Activated CD4-positive, alpha-beta T cell treated with anti-CD3 and anti-CD28 coated beads, Interleukin-2, Interleukin-6, amounts not matched to agents 100 ng/mL and 50 ng/mL, durations not matched to agents 16 hours and 8 hours (primary cell): ENCODE measurements around the gene SIAH1.
"Not testable (repeated sequence)": the region's sequence is repeated elsewhere in the genome, so short reads cannot be mapped to it uniquely, and the experiment has no call there.

Source experiments
- DNase-seq: peaks from one replicate; pipeline ENCODE4 v3.0.0-alpha.2; 2020

The SIAH1 gene, protein sequence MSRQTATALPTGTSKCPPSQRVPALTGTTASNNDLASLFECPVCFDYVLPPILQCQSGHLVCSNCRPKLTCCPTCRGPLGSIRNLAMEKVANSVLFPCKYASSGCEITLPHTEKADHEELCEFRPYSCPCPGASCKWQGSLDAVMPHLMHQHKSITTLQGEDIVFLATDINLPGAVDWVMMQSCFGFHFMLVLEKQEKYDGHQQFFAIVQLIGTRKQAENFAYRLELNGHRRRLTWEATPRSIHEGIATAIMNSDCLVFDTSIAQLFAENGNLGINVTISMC

GRCh38 chr16:48385253-48386150 lies at the start of gene SIAH1:
TSS of gene SIAH1 (minus strand) at chr16:48385413. CDS start at chr16:48362428, 22,985 bp downstream.
- peak; percentile 89 for DNase-seq

DNA sequence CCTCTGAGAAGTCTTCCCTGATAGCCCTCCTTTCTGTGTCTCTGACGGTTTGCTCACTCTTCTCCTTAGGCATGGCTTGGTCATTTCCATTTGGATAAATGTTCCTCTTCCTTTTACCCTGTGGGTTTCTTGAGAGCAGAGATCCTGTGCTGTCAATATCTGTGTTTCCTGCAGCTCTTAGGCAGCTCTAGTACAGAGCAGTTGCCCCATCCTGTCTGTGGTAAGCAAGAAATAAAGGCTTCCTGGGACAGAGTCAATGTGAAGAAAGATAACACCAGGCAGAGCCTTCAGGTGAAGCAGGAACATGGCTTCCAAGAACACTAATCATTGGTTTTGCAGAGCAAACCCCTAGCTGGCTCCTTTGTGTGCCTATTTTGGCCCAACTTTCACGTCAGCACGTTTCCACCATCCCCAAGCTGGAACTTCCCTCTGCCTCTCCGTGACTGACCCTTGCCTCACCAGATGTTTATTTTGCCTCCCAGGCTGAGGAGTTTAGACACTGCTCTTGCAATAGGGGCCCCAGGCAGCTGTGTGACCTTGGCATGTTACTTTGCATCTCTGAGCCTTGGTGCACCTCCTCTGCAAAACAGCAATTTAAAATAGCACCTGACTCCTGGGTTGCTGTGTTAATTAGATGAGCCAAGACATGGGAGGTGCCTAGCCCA lies 49.6 kb upstream of the SIAH1 start:
- no peak for DNase-seq

- no peak for DNase-seq
Measured at GRCh38 chr16:48433850-48434530, 48.8 kb upstream of the SIAH1 start.

GRCh38 chr16:48433116-48433849 lies 48.1 kb upstream of the SIAH1 start:
- no peak for DNase-seq

- DNase-seq = no peak
Measured at GRCh38 chr16:48432136-48432535, 46.9 kb upstream of the SIAH1 start.

- DNase-seq = no peak
Measured at GRCh38 chr16:48430890-48431289, 45.7 kb upstream of the SIAH1 start.

DNA sequence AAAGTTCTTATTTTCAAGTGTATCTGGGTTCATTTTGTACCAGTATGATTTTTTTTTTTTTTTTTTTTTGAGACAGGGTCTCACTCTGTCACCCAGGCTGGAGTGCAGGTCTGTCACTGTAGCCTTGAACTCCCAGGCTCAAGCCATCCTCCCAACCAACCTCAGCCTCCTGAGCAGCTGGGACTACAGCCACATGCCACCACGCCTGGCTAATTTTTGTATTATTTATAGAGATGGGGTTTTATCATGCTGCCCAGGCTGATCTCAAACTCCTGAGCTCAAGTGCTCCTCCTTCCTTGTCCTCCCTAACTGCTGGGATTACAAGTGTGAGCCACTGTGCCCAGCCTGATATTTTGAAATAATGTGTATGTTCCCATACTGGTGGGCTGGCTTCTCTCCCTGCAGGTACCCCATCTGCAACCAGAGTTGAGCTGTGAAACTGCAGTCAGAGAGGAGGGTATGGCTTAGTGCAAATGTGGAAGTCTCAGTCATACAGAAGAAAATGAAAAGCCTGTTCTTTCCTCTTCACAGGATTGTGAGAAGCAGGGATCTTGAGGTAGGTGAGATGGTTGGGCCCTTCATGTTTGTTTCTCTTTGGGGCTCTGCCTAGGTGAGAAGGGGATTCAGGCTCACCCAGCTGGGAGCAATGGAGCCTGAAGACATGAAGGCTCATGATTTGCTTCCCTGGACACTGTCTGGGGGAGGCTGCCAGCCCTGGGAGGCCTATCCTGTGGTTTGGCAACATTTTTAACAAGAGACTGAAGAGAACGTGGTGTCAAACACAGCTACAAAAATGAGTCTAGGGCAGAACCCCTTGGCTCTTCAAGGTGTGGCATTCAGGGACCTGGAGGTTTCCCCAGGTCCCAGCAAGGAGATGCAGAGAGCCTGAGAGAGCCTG lies 41.3 kb upstream of the SIAH1 start:
- no peak for DNase-seq

- no peak for DNase-seq
Measured at GRCh38 chr16:48422537-48422936, 37.3 kb upstream of the SIAH1 start.

- DNase-seq = no peak
Measured at GRCh38 chr16:48421741-48422140, 36.5 kb upstream of the SIAH1 start.

GRCh38 chr16:48420437-48420836 lies 35.2 kb upstream of the SIAH1 start:
- DNase-seq = no peak

DNA sequence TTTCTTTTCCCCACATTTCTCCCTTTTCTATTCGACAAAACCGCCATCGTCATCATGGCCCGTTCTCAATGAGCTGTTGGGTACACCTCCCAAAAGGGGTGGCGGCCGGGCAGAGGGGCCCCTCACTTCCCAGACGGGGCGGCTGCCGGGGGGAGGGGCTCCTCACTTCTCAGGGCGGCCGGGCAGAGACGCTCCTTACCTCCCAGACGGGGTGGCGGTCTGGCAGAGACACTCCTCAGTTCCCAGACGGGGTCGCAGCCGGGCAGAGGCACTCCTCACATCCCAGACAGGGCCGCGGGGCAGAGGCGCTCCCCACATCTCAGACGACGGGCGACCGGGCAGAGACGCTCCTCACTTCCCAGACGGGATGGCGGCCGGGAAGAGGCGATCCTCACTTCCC lies 31.4 kb upstream of the SIAH1 start:
- DNase-seq = not testable (repeated sequence)

- no peak for DNase-seq
Measured at GRCh38 chr16:48413272-48413671, 28.1 kb upstream of the SIAH1 start.

DNA sequence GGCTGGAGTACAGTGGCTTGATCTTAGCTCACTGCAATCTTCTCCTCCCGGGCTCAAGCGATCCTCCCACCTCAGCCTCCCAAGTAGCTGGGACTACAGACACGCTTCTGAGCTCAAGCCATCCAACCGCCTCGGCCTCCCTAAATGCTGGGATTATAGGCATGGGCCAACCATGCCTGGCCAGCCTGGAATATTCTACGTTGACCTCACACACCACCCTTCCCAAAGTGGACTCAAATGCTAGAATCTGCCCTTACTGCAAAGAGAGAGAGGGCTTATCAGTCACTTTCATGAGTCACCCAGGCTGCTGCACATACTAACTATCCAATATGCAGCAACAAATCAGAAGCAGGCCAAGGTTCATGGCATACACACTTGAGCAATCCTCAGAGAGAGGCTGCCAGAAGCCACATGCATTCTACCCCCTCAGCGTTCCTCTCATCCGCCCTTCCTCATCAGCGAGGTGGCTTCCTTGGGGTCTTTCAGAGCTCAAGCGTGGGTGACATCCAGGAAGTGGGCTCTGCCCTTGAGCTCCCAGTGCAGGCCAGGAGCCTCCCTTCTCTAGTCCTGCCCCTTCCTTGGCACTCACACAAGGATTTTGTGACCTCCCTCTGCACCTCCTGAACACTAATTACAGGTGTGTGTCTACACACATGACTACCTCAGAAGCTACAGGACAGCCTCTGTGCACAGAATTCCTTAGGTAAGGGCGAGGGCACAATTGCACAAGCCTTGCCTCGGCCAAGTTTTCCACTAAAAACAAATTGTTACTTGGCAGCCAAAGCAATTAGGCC lies 24.8 kb upstream of the SIAH1 start:
- no peak for DNase-seq

GRCh38 chr16:48408688-48409087 lies 23.5 kb upstream of the SIAH1 start:
- no peak for DNase-seq

- no peak for DNase-seq
Measured at GRCh38 chr16:48405907-48406306, 20.7 kb upstream of the SIAH1 start.

GRCh38 chr16:48405153-48405552 lies 19.9 kb upstream of the SIAH1 start:
- DNase-seq = no peak

- DNase-seq = not testable (repeated sequence)
Measured at GRCh38 chr16:48402547-48402946, 17.3 kb upstream of the SIAH1 start.

DNA sequence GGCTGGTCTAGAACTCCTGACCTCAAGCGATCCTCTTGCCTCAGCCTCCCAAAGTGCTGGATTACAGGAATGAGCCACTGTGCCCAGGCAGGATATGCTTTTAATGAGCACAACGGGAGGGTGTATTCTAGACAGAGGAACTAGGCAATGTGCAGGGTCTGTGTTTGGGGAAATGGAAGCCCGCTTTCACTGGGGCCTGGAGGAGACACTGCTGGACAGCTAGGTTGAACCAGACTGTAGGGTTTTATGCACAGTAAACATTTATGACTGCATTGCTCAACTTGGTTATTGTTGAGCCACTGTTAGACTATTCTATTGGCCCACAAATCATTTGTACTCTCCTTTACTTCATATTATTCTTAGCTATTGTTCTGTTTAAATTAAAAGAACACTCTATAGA lies 10.2 kb upstream of the SIAH1 start:
- no peak for DNase-seq

GRCh38 chr16:48394355-48394703 lies 9.1 kb upstream of the SIAH1 start:
- no peak for DNase-seq
